Spleen (tissue), 7 donors: ENCODE results near the gene RNF212.

Experiments used
- POLR2A ChIP-seq, 3 donors: fragments of 450-650 bp; IDR thresholded peaks; one replicate each; pipeline ENCODE4 v1.5.1; 2017; ENCODE audit warnings: antibody characterized with exemption in 3 of 3, mild to moderate bottlenecking in 1 of 3
- POLR2AphosphoS5 ChIP-seq, 3 donors: sonication (generic); formaldehyde crosslinking; IDR thresholded peaks; one replicate each; pipeline ENCODE4 v1.5.1; 2017; ENCODE audit warnings: antibody characterized with exemption in 3 of 3
- TF ChIP-seq, protein P1 (sequence below), 11 experiments: fragments of 200-600 bp in 7 of 11; fragments of 450-650 bp in 4 of 11; sonication (generic) in 4 of 11; IDR thresholded peaks in 8 of 11; conservative IDR thresholded peaks in 3 of 11; 1 replicate in 7 of 11; 2 replicates in 4 of 11; pipeline versions ENCODE4 v1.4.0 to v1.8.0; 2016 to 2021; ENCODE audit warnings: antibody characterized with exemption in 11 of 11, inconsistent platforms in 4 of 11, mild to moderate bottlenecking in 1 of 11
- donor health status: DM: no; HTN: no; CAD: no; lungs with moderate emphysema.
- donor health status: DM: no; HTN: no; CAD: no.
- donor health status: DM: no; HTN: no; CAD: no.

DNA sequence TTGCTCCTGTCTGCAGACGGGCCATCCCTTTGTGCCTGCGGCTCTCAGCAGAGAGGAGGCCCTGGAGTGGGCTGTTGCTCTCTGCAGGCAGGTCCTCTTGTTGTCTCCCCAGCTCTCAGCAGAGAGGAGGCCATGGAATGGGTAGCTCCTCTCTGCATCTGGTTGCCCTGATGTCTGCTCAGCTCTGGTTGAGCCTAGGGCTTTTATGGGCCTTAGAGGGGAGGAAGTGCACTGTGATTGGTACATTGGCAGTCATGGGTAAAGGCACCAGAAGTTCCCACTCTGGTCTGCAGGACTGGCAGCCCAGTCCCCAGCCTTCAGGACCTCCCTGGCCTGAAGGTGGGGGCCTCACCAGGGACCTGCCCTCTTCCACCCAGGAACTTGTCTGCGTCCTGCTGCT is 37.5 kb upstream of the RNF212 start:
- TF ChIP-seq POLR2AphosphoS5 (IDR thresholded peaks at IDR 0.05) (no peak), POLR2A (IDR thresholded peaks at IDR 0.05) (no peak)
- TF ChIP-seq, protein P1, sequence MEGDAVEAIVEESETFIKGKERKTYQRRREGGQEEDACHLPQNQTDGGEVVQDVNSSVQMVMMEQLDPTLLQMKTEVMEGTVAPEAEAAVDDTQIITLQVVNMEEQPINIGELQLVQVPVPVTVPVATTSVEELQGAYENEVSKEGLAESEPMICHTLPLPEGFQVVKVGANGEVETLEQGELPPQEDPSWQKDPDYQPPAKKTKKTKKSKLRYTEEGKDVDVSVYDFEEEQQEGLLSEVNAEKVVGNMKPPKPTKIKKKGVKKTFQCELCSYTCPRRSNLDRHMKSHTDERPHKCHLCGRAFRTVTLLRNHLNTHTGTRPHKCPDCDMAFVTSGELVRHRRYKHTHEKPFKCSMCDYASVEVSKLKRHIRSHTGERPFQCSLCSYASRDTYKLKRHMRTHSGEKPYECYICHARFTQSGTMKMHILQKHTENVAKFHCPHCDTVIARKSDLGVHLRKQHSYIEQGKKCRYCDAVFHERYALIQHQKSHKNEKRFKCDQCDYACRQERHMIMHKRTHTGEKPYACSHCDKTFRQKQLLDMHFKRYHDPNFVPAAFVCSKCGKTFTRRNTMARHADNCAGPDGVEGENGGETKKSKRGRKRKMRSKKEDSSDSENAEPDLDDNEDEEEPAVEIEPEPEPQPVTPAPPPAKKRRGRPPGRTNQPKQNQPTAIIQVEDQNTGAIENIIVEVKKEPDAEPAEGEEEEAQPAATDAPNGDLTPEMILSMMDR (IDR thresholded peaks at IDR 0.05 in 8 of 11, conservative IDR thresholded peaks at IDR 0.05 in 3 of 11): no peak
